NCI-H2029 (cell line): ENCODE results near the gene RNF217.
A peak's percentile ranks its signal among the peaks of the same experiment; 100 is the strongest.
"Not testable (repeated sequence)": the region's sequence is repeated elsewhere in the genome, so short reads cannot be mapped to it uniquely, and the experiment has no call there.

ENCODE experiments used
- DNase-seq: peaks from one replicate; lab custom pipeline; 2025; lab: John Stamatoyannopoulos, UW

RNF217 gene, protein sequence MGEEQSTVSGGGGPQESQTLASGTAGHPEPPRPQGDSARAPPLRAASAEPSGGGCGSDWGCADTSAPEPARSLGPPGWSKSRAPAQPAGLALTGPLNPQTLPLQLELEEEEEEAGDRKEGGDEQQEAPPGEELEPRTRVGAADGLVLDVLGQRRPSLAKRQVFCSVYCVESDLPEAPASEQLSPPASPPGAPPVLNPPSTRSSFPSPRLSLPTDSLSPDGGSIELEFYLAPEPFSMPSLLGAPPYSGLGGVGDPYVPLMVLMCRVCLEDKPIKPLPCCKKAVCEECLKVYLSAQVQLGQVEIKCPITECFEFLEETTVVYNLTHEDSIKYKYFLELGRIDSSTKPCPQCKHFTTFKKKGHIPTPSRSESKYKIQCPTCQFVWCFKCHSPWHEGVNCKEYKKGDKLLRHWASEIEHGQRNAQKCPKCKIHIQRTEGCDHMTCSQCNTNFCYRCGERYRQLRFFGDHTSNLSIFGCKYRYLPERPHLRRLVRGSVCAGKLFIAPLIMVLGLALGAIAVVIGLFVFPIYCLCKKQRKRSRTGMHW

DNA sequence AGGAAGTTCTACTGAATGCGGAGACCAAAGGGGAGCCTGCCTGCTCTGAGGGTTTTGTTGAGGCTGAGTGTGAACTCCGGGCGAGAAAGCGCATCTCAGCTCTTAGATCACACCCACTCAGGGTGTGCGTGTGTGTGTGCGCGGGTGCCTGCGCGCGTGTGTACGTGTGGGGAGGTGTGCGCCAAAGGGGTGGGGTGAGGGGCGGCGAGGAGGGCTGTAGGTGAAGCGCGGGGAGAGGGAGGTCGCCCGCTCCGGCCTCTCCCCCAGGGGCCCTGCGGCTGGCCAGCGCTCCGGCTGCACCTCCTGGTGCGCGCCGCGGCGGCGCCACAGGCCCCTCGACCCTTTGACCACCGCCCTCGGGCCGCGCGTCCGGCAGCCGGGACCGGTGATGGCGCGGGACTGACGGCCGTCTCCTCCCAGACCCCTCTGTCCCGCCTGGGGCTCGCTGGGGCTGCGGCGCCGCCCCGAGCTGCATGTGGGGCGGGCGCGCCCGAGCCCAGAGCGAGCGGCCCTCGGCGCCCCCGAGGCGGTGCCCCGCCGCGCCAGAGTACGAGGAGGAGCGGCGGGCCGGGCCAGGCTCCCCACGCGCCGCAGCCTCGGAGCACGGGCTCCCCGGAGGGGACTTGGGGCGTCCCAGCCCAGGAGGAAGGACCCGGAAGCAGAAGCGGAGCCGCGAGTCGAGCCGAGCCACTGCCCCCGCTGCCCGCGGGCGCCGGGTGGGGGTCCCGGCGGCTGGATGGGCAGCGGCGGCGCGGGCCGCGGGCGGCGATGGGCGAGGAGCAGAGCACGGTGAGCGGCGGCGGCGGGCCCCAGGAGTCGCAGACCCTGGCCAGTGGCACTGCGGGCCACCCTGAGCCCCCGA, at the start of gene RNF217:
RNF217 (plus strand) TSS at position 661 of the 862 bp plus-strand sequence; CDS start at position 769, 108 bp downstream.
- DNase-seq: peak; percentile 28

DNA sequence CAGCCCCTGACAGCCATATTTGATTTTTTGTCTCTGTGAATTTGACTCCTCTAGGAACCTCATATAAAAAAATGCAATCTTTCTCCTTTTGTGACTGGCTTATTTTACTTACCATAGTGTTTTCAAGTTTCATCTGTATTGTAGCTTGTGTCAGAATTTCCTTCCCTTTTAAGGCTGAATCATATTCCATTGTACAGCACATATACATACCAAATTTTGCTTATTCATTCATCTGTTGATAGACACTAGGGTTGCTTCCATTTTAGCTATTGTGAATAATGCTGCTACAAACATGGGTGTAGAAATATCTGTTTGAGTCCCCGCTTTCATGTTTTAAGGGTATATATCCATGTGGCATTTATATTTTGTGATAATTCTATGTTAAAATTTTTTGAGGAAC, 49.2 kb upstream of the RNF217 start:
- DNase-seq: no peak

DNA sequence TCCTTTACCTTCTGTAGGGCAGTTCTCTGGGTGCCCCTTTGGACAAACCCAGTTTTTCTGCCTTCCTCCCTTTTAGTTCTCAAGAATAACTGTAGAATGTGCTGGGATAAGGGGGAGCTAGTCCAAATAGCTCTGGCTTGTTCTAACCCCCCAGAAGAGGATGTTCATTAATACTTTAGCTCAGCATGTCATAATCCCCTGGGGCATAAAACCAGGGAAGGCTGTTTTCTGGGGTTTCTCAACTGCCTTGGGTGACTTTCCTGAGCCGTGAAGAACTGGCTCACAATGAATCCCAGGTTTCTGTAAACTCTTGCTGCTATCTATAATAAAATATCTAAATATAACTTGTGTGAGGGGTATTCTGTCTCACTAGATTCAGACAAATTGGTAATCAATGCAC, 44.5 kb upstream of the RNF217 start:
- no peak for DNase-seq

DNA sequence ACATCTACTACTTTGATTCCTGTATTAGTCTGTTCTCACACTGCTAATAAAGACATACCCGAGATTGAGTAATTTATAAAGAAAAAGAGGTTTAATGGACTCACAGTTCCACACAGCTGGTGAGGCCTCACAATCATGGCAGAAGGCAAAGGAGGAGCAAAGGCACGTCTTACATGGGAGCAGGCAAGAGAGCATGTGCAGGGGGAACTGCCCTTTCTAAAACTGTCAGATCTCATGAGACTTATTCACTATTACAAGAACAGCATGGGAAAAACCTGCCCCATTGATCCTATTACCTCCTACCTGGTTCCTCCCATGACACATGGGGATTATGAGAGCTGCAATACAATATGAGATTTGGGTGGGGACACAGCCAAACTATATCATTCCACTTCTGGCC, 42.5 kb upstream of the RNF217 start:
- DNase-seq: not testable (repeated sequence)

DNA sequence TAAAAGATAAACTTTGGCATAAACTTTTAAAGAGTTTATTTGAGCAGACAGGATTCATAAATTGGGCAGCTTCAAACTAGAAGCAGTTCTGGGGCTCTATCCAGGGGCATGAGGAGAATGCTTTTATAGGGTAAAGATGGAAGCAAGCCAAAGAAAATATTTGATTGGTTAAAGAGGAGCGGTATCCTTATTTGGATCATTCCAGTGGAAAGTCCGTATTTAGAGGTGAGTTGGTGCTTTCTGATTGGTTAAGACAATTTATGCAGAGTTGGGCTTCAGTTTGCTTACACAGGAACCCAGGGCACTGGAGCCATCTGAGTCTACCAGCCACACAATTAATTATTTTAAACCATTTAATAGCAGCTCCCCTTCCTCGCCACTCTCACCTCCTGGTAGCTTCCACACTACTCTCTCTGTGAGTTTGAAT, 37.9 kb upstream of the RNF217 start:
- DNase-seq: peak; percentile 74

DNA sequence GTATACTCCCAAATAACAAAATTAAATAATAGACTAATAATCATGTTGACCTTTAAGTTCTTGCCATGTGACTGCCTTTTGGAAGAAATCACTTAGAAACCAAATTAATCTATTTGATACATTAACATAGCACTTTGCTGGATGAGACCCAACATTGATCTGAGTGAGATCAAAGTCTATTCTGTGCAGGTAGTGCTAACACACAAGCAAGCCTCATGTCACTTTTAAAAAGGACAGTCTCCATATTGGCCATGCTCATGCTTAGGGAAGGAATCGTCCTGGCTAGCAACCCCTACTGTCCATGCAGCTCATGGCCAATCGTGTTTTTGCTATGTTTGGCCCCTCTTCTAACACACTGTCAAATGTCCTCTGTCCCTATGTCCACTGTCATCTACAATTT, 35.8 kb upstream of the RNF217 start:
- DNase-seq: no peak

DNA sequence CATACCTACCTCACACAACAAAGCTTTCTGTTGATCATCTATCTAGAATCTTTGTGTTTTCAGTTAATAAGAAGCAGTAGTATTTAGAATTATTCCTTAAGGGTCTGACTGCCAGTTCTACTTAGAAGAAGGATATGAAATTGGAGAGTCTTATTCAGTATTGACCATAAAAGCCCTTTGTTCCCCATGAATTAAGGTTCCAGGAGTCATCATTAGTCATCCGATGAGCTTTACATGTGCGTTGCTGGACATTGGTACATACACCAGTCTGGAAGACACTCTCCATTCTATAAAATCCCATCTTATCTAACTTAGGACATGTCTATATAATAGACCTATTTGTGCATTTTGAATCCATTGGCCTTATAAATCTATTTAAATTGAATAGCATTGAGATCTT, 34.4 kb upstream of the RNF217 start:
- no peak for DNase-seq

DNA sequence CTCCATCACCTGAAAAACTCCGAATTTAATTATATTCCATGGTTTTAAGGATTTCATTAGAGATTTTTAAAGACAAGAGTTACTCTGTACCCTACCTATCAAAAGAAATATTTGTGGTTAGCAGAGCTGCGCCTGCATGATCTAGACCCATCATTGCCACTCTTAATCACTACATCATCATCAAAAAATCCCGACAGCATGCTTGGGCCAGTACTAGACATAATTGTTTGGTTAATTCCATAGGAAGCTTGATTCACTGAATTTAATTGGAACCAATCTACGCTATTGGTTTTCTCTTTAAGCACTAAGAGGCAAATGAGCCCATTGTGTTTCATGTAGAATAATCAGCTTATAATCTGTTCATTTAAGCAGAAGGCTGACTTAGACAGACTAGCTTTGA, 33.4 kb upstream of the RNF217 start:
- no peak for DNase-seq

DNA sequence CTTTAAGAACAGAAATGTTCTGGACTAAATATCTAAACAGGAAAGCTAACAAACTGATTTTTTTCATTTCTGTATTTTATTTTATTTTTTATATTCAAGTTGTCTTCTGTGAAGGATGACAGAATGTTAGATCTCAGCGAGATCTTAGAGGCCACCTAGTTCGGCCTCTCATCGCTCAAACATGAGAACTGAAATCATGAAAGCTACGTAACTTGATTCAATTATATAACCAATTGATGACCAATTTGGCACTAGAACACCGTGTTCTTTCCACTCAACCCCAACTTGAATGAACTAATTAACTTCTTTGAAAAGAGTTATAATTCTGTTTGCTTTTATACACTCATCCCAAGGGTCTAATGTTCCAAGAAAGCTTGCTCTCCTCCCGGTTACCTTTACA, 24.6 kb upstream of the RNF217 start:
- DNase-seq: no peak

DNA sequence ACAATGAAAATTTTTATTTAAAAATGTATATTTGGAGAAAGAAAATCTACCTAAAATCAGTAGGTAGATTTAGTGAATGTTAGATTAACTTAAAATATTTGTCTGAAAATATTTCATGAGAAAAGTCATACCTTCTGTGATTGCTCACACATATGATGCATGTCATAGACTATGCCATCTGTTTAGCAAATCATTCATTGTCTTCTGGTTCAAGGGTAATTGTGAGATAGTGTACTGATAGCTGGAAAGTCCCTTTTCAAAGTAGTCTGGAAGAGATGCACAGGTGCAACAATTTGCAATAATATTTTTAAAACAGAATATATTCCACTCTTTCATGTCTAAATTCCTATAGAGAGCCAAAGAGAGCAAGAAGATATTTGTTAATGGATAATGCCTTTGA, 21.0 kb upstream of the RNF217 start:
- DNase-seq: no peak

DNA sequence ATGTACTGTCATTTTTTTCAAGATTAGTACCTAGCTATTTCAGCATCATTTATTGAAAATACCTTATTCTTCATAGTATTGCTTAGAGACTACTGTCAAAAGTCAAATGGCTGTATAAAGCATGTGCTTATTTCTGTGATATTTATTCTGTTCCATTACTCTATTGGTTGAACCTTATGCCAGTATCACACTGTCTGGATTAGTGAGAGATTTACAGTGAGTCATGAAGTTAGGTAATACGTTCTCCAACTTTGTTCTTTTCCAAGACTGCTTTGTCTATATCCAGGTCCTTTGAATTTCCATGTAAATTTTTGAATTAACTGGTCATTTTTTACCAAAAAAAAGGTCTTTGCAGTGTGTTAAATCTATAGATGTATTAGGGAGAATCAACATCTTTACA, 18.6 kb upstream of the RNF217 start:
- DNase-seq: no peak

DNA sequence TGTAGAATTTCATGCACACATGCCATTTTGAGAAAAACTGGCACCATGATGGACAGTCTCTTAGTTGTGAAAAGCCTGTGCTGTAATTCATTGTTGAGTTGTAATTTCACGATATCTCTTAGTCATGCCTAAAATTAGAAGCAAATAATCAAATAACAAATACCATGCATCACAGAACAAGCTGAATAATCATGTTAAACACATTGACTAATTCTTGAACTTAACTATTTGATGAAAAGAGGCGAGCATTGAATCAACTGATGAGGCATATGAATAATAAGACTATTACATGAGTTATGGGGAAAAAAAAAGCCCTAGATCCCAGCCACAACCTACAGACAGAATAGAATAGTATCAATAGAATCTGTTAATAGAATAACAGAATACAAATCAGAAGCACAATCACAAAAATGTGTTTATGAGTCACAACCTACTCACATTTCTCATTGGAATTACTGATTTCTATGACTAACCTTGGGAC, 14.2 kb upstream of the RNF217 start:
- no peak for DNase-seq

DNA sequence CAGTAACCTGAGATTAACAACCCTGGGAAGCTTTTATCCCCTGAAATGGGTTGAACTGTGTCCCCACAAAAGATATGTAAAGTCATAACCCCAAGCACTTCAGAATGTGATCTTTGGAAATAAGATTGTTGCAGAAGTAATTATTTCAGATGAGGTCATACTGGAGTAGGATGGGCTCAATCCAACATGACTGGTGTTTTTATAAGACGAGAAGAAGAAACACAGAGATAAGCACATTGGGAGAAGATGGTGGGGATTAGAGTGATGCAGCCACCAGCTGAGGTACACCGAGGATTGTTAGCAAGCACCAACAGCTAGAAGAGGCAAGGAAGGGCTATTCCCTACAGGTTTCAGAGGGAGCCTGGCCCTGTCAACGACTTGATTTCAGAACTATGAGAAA, 12.5 kb upstream of the RNF217 start:
- no peak for DNase-seq

DNA sequence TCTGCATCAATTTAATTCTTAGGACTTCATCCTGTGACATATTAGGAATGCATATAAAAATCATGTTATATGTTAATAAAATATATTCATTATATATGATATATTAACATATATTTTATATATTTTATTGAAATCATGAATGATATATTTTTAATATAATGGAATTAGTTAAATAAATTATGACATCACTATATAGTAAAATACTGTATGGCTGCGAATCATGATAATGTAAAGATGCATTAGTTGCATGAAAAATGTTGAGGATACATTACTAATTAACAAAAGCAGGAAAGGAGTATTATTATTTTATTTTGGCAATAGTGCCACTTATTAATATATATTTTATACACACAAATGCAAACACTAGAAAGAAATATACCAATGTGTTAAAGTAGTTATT, 8.4 kb upstream of the RNF217 start:
- no peak for DNase-seq

DNA sequence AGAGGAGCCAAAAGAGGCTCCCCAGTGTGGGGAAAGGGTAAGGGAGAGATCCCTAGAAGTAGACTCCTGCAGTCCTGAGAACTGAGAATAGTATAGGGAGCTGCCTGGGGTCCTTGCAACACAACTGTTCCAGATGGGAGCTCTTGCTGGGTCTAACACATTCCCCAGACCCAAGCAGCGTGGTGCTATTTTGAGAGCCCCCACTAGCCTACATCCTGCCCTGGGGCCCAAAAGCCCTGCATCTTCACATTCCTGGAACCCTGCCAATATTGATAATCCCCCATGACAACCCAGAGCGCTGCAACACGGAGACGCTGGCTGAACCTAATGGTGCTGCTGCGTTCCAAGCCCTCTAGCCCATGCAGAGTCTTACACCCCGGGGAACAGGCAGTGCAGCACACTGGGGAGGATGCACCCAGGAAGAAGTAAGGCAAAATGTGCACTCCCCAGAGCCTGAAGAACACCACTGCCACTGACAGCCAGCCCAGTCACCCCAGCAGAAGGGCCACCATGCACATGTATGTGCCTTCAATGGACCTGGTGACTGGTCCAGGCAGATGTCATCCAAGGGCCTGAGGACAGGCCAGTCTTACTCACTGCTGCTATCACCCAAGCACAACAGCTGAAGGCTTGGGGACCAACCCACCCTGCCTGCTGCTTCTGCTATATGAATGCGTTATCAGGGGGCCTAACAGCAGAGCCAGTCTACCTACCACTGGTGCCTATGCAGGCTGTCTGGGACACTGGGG, 7.0 kb upstream of the RNF217 start:
- no peak for DNase-seq

DNA sequence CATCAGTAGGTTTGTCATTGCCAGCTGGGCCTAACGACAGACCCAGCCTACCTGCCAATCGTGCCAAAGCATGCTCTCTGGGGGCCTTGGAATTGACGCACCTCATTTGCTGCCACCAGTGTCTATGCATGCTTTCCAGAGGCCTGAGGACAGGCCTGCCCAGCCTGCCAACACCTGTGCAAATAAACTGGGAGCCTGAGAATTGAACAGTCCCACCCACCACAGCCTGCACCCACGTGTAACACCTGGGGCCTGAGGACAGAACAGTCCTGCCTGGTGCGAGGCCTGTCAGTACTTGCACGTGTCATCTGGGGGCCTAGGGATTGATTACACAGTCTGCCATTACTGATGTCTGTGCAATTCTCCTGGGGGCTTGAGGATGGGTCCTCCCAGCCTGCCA, 6.2 kb upstream of the RNF217 start:
- no peak for DNase-seq

DNA sequence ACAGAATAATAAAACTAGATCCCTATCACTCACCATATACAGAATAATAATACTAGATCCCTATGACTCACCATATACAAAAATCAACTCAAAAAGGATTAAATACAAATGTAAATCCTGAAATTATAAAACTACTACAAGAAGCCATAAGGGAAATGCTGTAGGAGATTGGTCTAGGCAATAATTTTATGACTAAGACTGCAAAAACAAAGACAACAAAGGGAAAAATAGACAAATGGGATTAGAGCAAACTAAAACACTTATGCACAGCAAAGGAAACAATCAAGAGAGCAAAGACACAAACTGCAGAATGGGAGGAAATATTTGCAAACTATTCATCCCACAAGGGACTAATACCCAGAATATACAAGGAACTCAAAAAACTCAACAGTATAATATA, 4.1 kb upstream of the RNF217 start:
- DNase-seq: no peak

DNA sequence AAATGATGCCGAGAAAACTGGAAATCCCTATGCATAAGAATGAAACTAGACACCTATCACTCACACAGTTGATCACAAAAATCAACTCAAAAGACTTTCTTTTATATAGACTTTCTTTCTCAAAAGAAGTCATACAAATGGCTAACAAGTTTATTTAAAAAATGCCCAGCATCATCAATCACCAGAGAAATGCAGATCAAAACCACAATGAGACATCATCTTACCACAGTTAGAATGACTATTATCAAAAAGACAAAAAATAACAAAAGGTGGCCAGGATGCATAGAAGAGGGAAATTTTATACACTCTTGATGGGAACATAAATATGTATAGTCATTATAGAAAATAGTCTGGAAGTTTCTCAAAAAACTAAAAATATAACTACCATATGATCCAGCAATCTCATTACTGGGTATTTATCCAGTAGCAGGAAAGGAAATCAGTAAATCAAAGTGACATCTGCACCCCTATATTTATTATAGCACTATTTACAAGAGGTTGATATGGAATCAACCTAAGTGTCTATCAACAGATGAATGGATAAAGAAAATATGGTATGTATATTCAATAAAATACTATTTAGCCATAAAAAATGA, 3.4 kb upstream of the RNF217 start:
- no peak for DNase-seq

DNA sequence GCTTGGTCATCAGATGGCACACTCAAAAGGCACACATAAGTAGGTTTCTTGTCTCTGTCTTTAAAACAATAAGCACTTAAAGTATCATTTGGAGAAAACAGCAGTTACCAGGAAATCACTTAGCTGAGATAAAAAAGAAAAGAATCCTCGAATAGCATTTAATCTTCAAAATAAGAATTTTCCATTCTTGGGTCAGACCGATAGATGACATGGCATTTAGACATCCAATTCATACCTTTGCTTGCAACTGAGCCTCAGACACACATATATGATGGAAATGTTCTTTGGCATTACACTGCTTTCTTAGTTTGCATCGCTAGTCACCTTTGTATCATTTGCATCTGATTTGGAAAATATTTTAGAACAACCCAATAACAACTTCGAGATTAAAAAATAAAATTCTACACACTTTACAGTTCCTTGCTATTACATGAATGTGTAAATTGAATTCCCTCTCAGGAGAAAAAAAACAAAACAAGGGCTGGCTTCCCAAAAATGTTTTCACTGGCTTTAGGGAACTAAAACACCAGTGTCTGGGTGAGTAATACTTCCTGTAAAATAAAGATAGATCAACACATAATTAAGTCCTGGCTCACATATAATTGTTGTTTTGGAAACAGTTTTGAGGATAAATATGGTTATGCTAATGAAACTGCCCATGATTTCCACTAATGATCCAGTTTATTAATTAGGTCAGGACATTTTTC, 1.3 kb upstream of the RNF217 start:
- no peak for DNase-seq

DNA sequence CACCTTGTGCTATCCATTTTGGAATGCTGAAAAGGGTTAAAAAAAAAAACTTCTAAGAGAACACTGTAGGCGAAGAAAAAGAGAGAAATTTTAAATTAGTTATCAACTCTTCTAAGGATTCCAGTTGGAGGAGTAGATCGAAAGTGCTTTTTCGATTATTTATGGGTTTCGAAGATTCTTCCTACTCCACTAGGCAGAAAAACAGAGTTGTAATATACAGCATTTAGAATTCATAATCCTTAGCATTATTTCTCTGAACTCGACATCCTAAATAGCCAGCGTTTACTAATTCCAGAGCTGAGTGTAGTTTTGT, 817 bp upstream of the RNF217 start:
- DNase-seq: no peak
